ENCODE results near the gene TTLL3. TPM values are rescaled to one million over a fixed set of nuclear protein-coding genes. Genes with fewer than 3 reads are reported as not detected.
"Not testable (repeated sequence)": the region's sequence is repeated elsewhere in the genome, so short reads cannot be mapped to it uniquely, and the experiment has no call there.

The TTLL3 gene, protein sequence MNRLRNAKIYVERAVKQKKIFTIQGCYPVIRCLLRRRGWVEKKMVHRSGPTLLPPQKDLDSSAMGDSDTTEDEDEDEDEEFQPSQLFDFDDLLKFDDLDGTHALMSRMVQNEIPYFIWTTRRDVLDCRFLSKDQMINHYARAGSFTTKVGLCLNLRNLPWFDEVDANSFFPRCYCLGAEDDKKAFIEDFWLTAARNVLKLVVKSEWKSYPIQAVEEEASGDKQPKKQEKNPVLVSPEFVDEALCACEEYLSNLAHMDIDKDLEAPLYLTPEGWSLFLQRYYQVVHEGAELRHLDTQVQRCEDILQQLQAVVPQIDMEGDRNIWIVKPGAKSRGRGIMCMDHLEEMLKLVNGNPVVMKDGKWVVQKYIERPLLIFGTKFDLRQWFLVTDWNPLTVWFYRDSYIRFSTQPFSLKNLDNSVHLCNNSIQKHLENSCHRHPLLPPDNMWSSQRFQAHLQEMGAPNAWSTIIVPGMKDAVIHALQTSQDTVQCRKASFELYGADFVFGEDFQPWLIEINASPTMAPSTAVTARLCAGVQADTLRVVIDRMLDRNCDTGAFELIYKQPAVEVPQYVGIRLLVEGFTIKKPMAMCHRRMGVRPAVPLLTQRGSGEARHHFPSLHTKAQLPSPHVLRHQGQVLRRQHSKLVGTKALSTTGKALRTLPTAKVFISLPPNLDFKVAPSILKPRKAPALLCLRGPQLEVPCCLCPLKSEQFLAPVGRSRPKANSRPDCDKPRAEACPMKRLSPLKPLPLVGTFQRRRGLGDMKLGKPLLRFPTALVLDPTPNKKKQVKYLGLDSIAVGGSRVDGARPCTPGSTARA
- 26.5 and 33.6 TPM in 2 replicates for total RNA-seq

DNA sequence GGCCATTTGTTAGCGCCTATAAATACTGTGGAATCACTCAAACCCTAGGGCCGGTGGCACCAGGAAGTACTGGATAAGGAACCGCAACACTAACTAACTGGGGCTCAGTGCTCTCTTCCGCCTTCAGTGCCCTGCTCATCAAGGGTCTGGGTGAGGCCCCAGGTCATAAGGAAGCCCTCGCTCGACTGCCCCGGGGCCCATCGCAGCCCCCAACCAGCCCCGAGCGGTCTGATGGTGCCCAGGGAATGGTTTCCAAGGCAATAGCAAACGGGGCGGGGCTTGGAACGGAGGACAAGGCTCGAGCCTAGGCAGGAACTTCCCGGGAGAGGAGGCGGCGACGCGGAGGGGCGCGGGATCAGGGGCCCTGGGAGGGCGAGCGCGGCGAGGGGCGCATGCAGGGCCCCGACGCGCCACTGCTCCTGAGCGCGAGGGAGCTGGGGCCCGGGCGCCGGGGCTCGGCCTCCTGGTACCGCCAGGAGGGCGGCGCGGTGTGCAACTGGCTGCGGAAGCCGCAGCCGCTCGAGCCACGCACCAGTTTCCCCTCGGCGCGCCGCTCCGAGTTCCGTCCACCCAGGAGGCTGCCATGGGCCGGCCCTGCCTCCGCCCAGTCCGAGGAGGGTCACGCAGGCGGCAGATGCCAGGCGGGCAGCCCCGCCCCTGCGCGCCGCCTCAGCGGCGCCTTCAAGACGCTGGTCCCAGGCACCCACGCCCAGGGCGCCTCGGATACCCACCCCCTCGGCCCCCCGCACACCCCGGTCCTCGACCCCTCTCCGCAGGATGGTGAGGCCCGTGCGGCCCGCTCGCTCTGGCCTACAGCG lies at the start of gene TTLL3:
Gene TTLL3 (plus strand): TSS at position 648 of the 818 bp plus-strand sequence. CDS start 400 bp downstream, outside the sequence.
- peak within 1 kb of the TSS; percentile 93 for H3K27ac Mint-ChIP-seq
- H3K27me3 Mint-ChIP-seq (ENCODE audit: insufficient read depth): no peaks in the 10 kb centered on the region
- H3K9me3 Mint-ChIP-seq: no peaks in the 10 kb centered on the region
- peak; percentile 22 for DNase-seq (ENCODE audit: low spot score)
- H3K4me3 Mint-ChIP-seq: peak within 1 kb of the TSS; percentile 86
- peaks cover 41% of the 10 kb centered on the region for H3K4me1 Mint-ChIP-seq (ENCODE audit: low read depth)
- intact Hi-C loops (cut with micrococcal nuclease): loop anchor here (2.0 kb wide), 1 partner anchor 33 kb away; no protein-coding TSS in a partner anchor
- H3K36me3 Mint-ChIP-seq (ENCODE audit: low read depth): peaks cover 34% of the 10 kb centered on the region

DNA sequence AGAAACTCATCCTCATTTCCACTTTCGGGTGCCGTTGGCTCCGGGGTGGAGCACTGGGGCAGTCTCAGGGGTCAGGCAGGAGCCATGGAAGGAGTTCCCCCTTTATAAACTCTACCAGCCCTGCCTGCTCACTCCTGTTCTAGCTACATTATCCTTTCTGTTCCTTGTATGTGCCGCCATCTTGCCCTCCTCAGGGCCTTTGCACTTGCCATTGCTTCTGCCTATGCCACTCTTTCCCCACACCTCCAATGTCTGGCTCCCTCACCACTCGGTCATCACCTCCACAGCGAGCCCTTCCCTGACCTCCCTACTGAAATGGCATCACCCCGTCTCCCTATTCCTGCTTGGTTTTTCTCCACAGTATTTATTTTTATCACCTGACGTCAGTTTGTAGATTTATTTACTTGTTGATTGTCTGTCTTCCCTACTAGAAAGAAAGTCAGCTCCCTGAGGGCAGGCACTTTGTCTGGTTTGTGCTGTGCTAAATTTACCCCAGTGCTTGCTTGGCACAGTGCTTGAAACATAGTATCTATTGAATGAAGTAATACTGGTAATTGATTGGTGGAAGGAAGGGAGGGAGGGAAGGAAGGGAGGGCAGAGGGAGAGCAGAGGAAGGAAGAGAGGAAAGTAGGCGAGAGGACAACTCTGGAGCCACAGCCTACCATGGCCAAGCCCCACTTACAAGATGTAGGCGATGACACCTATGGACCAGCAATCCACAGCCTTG lies 49.1 kb upstream of the TTLL3 start:
- H3K9me3 Mint-ChIP-seq: no peaks in the 10 kb centered on the region
- no peak overlapping the region for H3K27ac Mint-ChIP-seq
- no peak overlapping the region for H3K4me3 Mint-ChIP-seq
- intact Hi-C loops (cut with micrococcal nuclease): no loop called here
- no peak for DNase-seq (ENCODE audit: low spot score)
- H3K36me3 Mint-ChIP-seq (ENCODE audit: low read depth): peaks cover 54% of the 10 kb centered on the region
- no peaks in the 10 kb centered on the region for H3K27me3 Mint-ChIP-seq (ENCODE audit: insufficient read depth)
- H3K4me1 Mint-ChIP-seq (ENCODE audit: low read depth): no peaks in the 10 kb centered on the region

DNA sequence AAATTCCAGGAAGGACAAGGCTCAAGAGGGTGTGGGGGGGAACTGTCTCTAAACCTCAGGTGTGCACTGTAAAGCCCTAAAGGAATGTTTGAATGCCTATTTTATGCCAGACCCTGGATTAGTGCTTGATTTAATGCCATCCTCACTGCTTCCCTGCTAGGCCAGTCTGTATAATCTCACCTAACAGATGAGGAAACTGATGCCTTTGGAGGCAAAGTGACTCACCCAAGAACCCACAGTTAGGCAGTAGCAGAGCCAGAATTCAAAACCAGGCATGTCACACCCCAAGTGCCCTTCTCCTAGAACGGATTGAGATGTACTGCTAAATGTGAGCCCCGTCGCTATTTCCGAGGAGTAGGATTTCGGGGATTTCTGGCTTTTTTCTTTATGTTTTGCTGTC lies 48.1 kb upstream of the TTLL3 start:
- Mint-ChIP-seq H3K4me1 (ENCODE audit: low read depth) (peaks cover under 1% of the 10 kb centered on the region), H3K27me3 (ENCODE audit: insufficient read depth) (no peaks in the 10 kb centered on the region), H3K9me3 (no peaks in the 10 kb centered on the region), H3K4me3 (no peak overlapping the region), H3K36me3 (ENCODE audit: low read depth) (peaks cover 46% of the 10 kb centered on the region), H3K27ac (no peak overlapping the region)
- intact Hi-C loops (cut with micrococcal nuclease): no loop called here
- no peak for DNase-seq (ENCODE audit: low spot score)

DNA sequence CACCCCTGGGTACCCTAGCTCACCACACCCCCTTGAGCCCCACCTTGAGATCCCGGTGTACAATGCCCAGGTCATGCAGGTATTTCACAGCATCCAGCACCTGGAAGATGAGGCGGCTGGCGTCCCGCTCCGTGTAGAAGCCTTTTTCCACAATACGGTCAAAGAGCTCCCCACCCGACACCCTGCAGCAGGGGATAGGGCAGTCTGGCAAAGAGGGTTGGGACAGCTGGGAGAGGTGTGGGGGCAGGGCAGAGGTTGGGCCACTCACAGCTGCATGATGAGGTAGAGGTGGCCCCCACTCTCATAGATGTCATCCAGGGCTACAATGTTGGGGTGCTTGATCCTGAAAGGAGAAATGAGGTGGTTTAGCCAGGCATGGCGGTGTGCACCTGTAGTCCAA lies 47.2 kb upstream of the TTLL3 start:
- Mint-ChIP-seq H3K27ac (no peak overlapping the region), H3K27me3 (ENCODE audit: insufficient read depth) (no peaks in the 10 kb centered on the region), H3K9me3 (no peaks in the 10 kb centered on the region), H3K36me3 (ENCODE audit: low read depth) (peaks cover 42% of the 10 kb centered on the region), H3K4me3 (no peak overlapping the region), H3K4me1 (ENCODE audit: low read depth) (peaks cover 10% of the 10 kb centered on the region)
- DNase-seq (ENCODE audit: low spot score): no peak
- intact Hi-C loops (cut with micrococcal nuclease): no loop called here

DNA sequence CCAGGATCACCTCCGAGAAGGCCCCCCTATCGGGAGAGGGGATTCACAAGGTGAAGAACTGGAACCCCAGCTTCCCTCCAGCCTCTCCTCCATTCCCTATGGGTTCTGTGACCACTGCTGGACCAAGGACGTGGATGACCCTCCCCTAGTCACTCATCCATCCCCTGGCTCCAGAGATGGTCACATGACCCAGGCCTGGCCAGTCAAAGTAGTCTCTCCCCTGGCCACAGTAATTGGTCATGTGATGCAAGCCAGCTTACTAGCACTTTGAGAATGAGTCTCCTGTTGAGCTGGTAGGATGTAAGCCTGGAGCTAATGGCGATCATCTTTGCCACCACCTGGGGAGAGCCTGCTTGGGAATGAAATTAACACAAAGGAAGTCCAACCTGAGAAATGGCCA lies 44.2 kb upstream of the TTLL3 start:
- H3K4me1 Mint-ChIP-seq (ENCODE audit: low read depth): peaks cover 30% of the 10 kb centered on the region
- H3K27ac Mint-ChIP-seq: no peak overlapping the region
- H3K9me3 Mint-ChIP-seq: no peaks in the 10 kb centered on the region
- DNase-seq (ENCODE audit: low spot score): no peak
- peaks cover under 1% of the 10 kb centered on the region for H3K27me3 Mint-ChIP-seq (ENCODE audit: insufficient read depth)
- intact Hi-C loops (cut with micrococcal nuclease): no loop called here
- no peak overlapping the region for H3K4me3 Mint-ChIP-seq
- peaks cover 25% of the 10 kb centered on the region for H3K36me3 Mint-ChIP-seq (ENCODE audit: low read depth)

DNA sequence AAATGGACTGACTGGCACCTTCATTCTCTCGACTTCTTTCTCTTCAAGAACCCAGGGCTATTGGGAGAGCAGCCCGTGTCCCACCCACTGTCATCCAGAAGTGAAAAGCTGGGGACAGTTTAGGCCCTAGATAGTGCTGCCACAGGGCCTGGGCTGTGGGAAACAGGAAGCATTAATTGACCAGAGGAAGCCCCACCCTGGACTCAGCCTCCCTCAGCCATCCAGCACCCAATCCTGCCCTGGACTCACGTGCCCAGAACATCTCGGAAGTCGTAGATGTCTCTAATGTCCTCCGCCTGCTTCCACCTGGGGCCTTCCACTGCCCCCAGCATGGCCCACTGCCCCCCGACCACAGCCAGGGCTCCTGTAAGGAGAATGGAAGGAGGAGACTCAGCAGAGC lies 42.6 kb upstream of the TTLL3 start:
- Mint-ChIP-seq H3K27me3 (ENCODE audit: insufficient read depth) (peaks cover 2% of the 10 kb centered on the region), H3K4me3 (peak overlapping the region; percentile 29), H3K9me3 (no peaks in the 10 kb centered on the region), H3K27ac (no peak overlapping the region), H3K36me3 (ENCODE audit: low read depth) (peaks cover 13% of the 10 kb centered on the region), H3K4me1 (ENCODE audit: low read depth) (peaks cover 30% of the 10 kb centered on the region)
- DNase-seq (ENCODE audit: low spot score): no peak
- intact Hi-C loops (cut with micrococcal nuclease): no loop called here

DNA sequence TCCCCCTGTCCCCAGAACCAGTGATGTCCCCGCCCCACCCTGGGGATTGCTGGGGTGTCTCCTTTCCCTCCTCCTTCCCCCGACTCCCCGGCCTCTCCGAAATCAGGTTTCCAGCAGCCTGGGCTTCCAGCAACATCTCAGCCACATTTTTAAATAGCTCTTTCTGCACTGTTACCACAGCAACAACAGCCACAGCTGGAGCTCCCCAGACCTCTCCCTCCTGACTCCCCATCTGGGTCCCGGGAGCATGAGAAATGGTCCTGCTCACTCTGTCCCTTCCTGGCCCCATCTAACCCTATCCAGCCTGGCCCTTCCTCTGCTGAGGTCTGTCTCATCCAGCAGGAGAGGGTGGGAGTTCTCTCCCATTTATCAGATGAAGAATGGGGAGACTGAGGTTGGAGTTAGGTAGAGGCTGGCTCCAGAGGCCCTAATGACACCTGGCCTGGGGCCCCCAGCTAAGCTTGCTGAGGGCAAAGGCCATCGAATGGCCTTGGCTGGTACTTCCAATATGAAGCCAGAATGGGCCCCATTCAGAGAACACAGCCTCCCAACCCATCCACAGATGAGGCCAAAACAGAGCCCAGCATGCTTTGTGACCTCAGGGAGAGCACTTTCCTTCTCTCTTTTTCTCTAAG lies 41.8 kb upstream of the TTLL3 start:
- peaks cover 30% of the 10 kb centered on the region for H3K4me1 Mint-ChIP-seq (ENCODE audit: low read depth)
- H3K27me3 Mint-ChIP-seq (ENCODE audit: insufficient read depth): peaks cover 2% of the 10 kb centered on the region
- intact Hi-C loops (cut with micrococcal nuclease): loop anchor here (2.0 kb wide), 1 partner anchor 19 kb away; no protein-coding TSS in a partner anchor
- no peak overlapping the region for H3K27ac Mint-ChIP-seq
- no peaks in the 10 kb centered on the region for H3K9me3 Mint-ChIP-seq
- peak overlapping the region; percentile 80 for H3K4me3 Mint-ChIP-seq
- DNase-seq (ENCODE audit: low spot score): no peak
- peaks cover 15% of the 10 kb centered on the region for H3K36me3 Mint-ChIP-seq (ENCODE audit: low read depth)

DNA sequence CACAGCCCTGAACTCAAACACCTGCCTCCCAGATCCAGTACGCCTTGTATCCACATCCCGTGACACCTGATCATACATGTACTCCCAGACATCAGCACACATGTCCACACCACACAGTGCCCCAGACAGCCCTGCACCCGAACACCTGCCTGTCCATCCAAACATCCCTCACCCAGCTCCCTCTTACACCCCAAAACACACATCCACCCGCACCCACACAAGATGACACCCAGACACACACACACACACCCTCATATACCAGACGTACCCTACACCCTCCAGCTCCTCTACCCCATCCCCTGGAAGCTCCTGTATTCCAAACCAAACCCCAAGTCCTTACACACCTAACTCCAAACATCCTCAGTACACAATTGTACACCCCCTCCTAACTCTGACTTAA lies 41.0 kb upstream of the TTLL3 start:
- peak overlapping the region; percentile 80 for H3K4me3 Mint-ChIP-seq

DNA sequence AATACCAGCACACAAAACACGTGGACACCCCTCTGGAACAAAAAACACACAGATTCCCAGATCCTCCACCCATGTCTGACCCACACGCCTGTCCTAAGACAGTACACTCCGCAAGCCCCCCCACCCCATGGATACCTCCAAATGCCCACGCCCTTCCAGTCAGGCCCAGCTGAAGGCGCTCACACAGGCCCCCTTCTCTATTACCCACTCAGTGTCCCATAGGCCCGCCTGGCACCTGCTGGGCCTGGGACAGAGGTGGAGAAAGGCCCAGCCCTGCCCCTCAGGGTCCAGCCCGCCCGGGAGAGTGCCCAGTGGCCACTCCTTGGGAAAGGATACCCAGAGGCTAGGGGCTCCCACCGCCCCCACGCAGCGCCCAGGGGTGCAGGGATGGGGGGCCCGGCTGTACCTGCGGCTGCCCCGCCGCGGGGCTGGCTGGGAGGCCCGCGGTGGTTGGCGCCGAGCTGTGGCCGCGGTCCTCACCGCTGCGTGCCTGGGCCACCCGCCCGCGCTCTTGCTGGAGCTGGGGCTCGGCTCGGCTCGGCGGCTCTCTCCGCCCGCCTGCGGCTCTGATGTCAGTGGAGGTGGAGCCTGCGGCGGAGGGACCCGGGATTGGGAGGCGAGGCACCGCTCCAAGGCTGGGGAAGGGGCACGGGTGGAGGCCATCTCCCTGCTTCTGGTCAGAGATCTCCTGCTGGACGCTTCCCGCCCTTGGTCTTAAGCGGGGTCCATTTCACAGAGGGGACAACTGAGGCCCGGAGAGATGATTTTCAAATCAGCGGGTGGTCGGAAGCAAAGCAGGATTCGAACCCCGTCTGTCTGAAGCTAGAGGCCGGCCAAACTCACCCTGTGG lies 40.4 kb upstream of the TTLL3 start, which contains the start of gene CAMK1:
Gene CAMK1 (minus strand): TSS at position 522 of the 850 bp plus-strand sequence. CDS start 2,198 bp downstream, outside the sequence.
- peak within 1 kb of the TSS; percentile 71 for H3K27ac Mint-ChIP-seq
- peaks cover 2% of the 10 kb centered on the region for H3K27me3 Mint-ChIP-seq (ENCODE audit: insufficient read depth)
- peaks cover 30% of the 10 kb centered on the region for H3K4me1 Mint-ChIP-seq (ENCODE audit: low read depth)
- intact Hi-C loops (cut with micrococcal nuclease): loop anchor here (1.0 to 2.0 kb wide), 3 partner anchors 9 to 19 kb away; no protein-coding TSS in a partner anchor
- peaks cover 12% of the 10 kb centered on the region for H3K36me3 Mint-ChIP-seq (ENCODE audit: low read depth)
- no peaks in the 10 kb centered on the region for H3K9me3 Mint-ChIP-seq
- H3K4me3 Mint-ChIP-seq: peak within 1 kb of the TSS; percentile 80
- peak; percentile 67 for DNase-seq (ENCODE audit: low spot score)

More for the DNA sequence above, 41.0 kb upstream of the TTLL3 start:
- Mint-ChIP-seq H3K9me3 (no peaks in the 10 kb centered on the region), H3K27ac (peak overlapping the region; percentile 57), H3K4me1 (ENCODE audit: low read depth) (peaks cover 30% of the 10 kb centered on the region), H3K36me3 (ENCODE audit: low read depth) (peaks cover 13% of the 10 kb centered on the region), H3K27me3 (ENCODE audit: insufficient read depth) (peaks cover 2% of the 10 kb centered on the region)
- intact Hi-C loops (cut with micrococcal nuclease): loop anchor here (1.0 to 2.0 kb wide), 3 partner anchors 9 to 19 kb away; no protein-coding TSS in a partner anchor
- DNase-seq (ENCODE audit: low spot score): no peak

DNA sequence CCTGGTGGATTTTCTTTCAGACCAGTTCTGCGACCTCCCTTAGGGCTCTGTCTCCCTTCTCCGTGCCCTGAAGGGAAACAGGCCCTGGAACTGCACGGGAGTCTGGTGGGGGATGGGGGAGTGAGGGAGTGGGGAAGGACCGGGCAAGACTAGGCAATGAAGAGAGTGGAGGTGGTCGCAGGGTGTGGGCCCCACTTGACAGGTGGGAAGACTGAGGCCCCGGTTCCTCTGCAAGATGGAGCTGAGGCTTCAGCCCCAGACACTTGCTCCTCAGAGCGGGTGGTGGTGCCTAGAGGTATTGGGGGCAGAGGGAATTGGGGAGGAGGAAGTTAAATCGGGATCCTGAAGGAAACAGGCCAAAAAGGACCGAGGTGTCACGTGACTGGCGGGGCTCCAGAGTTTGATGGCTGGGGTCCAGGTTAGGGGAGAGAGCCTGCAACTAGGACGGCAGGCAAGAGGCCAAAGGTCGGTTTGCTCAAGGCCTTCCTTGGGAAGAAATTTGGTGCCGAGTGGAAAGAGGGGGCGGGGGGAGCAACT lies 39.7 kb upstream of the TTLL3 start:
- H3K36me3 Mint-ChIP-seq (ENCODE audit: low read depth): peaks cover 11% of the 10 kb centered on the region
- intact Hi-C loops (cut with micrococcal nuclease): no loop called here
- peaks cover 2% of the 10 kb centered on the region for H3K27me3 Mint-ChIP-seq (ENCODE audit: insufficient read depth)

DNA sequence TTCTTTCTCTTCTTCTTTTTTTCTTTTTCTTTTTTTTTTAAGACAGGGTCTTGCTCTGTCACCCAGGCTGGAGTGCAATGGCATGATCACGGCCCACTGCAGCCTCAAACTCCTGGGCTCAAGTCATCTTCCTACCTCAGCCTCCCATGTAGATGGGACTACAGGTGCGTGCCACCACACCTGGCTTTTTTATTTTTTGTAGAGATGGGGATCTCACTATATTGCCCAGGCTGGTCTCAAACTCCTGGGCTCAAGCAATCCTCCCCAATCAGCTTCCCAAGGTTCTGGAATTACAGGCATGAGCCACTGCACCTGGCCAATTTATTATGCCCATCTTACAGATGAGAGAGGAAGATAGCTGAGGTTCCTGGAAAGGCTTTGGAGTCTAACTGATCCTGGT lies 39.1 kb upstream of the TTLL3 start:
- Mint-ChIP-seq H3K27ac (peak overlapping the region; percentile 45), H3K4me3 (peak overlapping the region; percentile 78)

More for the DNA sequence above, 39.7 kb upstream of the TTLL3 start:
- H3K4me3 Mint-ChIP-seq: peak overlapping the region; percentile 78
- H3K27ac Mint-ChIP-seq: peak overlapping the region; percentile 71
- DNase-seq (ENCODE audit: low spot score): no peak
- H3K9me3 Mint-ChIP-seq: no peaks in the 10 kb centered on the region
- H3K4me1 Mint-ChIP-seq (ENCODE audit: low read depth): peaks cover 32% of the 10 kb centered on the region

More for the DNA sequence above, 39.1 kb upstream of the TTLL3 start:
- H3K9me3 Mint-ChIP-seq; intact Hi-C loops (cut with micrococcal nuclease); H3K27me3 Mint-ChIP-seq (ENCODE audit: insufficient read depth); DNase-seq (ENCODE audit: low spot score); H3K36me3 Mint-ChIP-seq (ENCODE audit: low read depth): not testable (repeated sequence)
- H3K4me1 Mint-ChIP-seq (ENCODE audit: low read depth): peaks cover 33% of the 10 kb centered on the region
